Activated CD8-positive, alpha-beta T cell treated with anti-CD3 and anti-CD28 coated beads for 36 hours (primary cell): ENCODE data around the gene OR2M2. TPM values are rescaled to one million over a fixed set of nuclear protein-coding genes. Genes with fewer than 3 reads are reported as not detected.

Source experiments
- ATAC-seq: fragments of 200-7000 bp; cut with Tn5 transposase; one replicate; pipeline ENCODE4 v1.10.0; 2021; ENCODE audit warnings: mild to moderate bottlenecking, moderate library complexity
- CTCF ChIA-PET: fragments of 350-600 bp; sonication (Branson Sonifier 250); formaldehyde crosslinking; loops from one replicate; lab custom pipeline; 2021; ENCODE audit warnings: antibody characterized with exemption; lab: Charles Lee
- POLR2A ChIA-PET: fragments of 350-600 bp; sonication (Branson Sonifier 250); formaldehyde crosslinking; loops from one replicate; lab custom pipeline; 2021; ENCODE audit warnings: antibody characterized with exemption; lab: Charles Lee
- DNase-seq: peaks from one replicate; pipeline ENCODE4 v3.0.0-alpha.2; 2020
- H3K27ac Mint-ChIP-seq: one replicate; pipeline ENCODE4 v1.8.0; 2021; ENCODE audit warnings: mild to moderate bottlenecking, mixed read lengths
- H3K27me3 Mint-ChIP-seq: one replicate; pipeline ENCODE4 v1.8.0; 2021; ENCODE audit warnings: mixed read lengths
- H3K36me3 Mint-ChIP-seq: one replicate; pipeline ENCODE4 v1.8.0; 2021; ENCODE audit warnings: low read depth, mixed read lengths
- H3K4me1 Mint-ChIP-seq: one replicate; pipeline ENCODE4 v1.8.0; 2021; ENCODE audit warnings: low read depth, mixed read lengths
- H3K4me3 Mint-ChIP-seq: one replicate; pipeline ENCODE4 v1.8.0; 2021; ENCODE audit warnings: mild to moderate bottlenecking, moderate library complexity, mixed read lengths
- H3K9me3 Mint-ChIP-seq: one replicate; pipeline ENCODE4 v1.8.0; 2021; ENCODE audit warnings: mixed read lengths
- CTCF ChIP-seq: fragments of 200-600 bp; IDR thresholded peaks from one replicate; pipeline ENCODE4 v1.8.0; 2022; ENCODE audit warnings: antibody characterized with exemption, mild to moderate bottlenecking
- intact Hi-C: fragments of 100-400 bp; cut with micrococcal nuclease; formaldehyde crosslinking; loops from one replicate; pipeline ENCODE4 v1.10.0; 2022
- total RNA-seq, 2 experiments: library from RNA; stranded (reverse); gene quantifications; one replicate each; pipeline ENCODE4 v1.2.3, GENCODE V29; 2021

OR2M2 gene, protein sequence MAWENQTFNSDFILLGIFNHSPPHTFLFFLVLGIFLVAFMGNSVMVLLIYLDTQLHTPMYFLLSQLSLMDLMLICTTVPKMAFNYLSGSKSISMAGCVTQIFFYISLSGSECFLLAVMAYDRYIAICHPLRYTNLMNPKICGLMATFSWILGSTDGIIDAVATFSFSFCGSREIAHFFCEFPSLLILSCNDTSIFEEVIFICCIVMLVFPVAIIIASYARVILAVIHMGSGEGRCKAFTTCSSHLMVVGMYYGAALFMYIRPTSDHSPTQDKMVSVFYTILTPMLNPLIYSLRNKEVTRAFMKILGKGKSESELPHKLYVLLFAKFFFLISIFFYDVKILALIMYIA
- not detected for total RNA-seq

GRCh38 chr1:248174521-248174920 is at the start of gene OR2M2:
OR2M2 (plus strand) TSS chr1:248174821; CDS start chr1:248179986, 5,165 bp downstream.
- Mint-ChIP-seq H3K27ac (no peak within 1 kb of the TSS), H3K9me3 (peaks cover 2% of the 10 kb centered on the region), H3K27me3 (no peaks in the 10 kb centered on the region), H3K4me1 (no peaks in the 10 kb centered on the region), H3K36me3 (no peaks in the 10 kb centered on the region), H3K4me3 (no peak within 1 kb of the TSS)
- CTCF ChIA-PET: no interaction called here
- ATAC-seq: no peak
- no peak for TF ChIP-seq CTCF
- POLR2A ChIA-PET: no interaction called here
- intact Hi-C loops: no loop called here
- no peak for DNase-seq

DNA sequence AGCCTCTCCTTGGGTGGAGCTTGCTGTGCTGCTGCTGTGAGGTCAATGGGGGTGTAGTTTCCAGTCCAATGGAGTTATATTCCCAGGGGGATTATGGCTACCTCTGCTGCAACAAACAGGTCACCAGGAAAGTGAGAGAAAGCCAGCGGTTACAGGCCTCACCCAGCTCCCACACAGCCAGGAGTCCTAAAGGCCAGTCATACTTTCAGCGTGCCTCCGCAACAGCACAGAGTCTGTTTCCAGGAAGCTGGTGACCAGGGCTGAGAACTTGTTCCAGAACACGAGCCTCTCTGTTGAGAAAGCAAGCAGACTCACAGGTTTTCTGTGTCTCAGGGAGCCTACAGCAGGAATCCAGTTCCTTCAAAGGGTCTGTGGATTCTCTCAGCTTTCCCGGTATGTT is 47.0 kb upstream of the OR2M2 start:
- ATAC-seq (no peak), DNase-seq (no peak)
- ChIA-PET CTCF (no interaction called here), POLR2A (no interaction called here)
- Mint-ChIP-seq H3K4me1 (no peaks in the 10 kb centered on the region), H3K27me3 (no peaks in the 10 kb centered on the region), H3K9me3 (peaks cover 16% of the 10 kb centered on the region), H3K36me3 (no peaks in the 10 kb centered on the region), H3K27ac (no peak overlapping the region), H3K4me3 (no peak overlapping the region)
- intact Hi-C loops: no loop called here
- TF ChIP-seq CTCF: no peak

DNA sequence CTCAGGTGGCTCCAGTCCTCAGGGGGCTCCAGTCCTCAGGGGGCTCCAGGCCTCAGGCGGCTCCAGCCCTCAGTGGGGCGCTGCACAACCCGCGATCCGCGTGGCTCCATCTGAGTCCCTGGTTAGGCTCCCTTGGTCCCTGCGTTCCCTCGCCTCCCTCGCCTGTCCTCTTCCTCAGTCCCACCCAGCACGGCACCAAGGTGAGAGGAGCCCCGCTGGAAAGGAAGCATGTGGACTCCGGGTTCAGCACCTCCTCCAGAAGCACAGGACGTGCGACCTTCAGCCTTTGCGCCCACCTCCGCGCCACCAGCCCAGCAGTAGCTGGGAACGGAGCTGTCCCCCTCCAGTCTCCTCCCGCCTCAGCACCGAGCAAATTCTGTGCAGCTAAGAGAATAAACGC is 37.8 kb upstream of the OR2M2 start:
- DNase-seq (no peak), ATAC-seq (no peak)
- Mint-ChIP-seq H3K4me3 (no peak overlapping the region), H3K4me1 (no peaks in the 10 kb centered on the region), H3K27ac (no peak overlapping the region), H3K9me3 (peaks cover 7% of the 10 kb centered on the region), H3K27me3 (no peaks in the 10 kb centered on the region), H3K36me3 (no peaks in the 10 kb centered on the region)
- ChIA-PET CTCF (no interaction called here), POLR2A (no interaction called here)
- no peak for TF ChIP-seq CTCF
- intact Hi-C loops: no loop called here

DNA sequence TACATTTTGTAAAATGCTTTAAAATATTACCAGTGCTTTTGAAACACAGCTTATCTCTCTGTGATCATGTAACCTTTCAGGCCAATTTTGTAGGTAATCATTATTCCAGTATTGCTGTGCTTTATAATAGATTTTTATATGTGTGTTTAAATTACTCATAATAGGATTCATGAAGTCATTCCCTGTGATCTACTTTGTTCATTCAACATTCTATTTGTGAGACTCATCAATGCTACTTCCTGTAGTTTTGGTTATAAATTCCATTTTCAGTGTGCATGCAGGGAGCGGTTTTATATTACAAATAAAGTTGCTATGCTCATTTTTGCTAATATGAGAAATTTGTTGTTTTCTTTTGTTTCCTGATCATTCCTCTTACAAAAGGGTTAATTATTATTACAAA is 33.8 kb upstream of the OR2M2 start:
- no peaks in the 10 kb centered on the region for H3K36me3 Mint-ChIP-seq
- no peaks in the 10 kb centered on the region for H3K4me1 Mint-ChIP-seq
- intact Hi-C loops: no loop called here
- DNase-seq: no peak
- no peak for TF ChIP-seq CTCF
- ATAC-seq: no peak
- no peak overlapping the region for H3K27ac Mint-ChIP-seq
- no peak overlapping the region for H3K4me3 Mint-ChIP-seq
- no peaks in the 10 kb centered on the region for H3K27me3 Mint-ChIP-seq
- ChIA-PET CTCF (no interaction called here), POLR2A (no interaction called here)
- no peaks in the 10 kb centered on the region for H3K9me3 Mint-ChIP-seq

- Mint-ChIP-seq H3K36me3 (no peaks in the 10 kb centered on the region), H3K27ac (no peak overlapping the region), H3K4me3 (no peak overlapping the region), H3K4me1 (no peaks in the 10 kb centered on the region), H3K9me3 (peaks cover 8% of the 10 kb centered on the region), H3K27me3 (no peaks in the 10 kb centered on the region)
- intact Hi-C loops: no loop called here
- no peak for TF ChIP-seq CTCF
- DNase-seq (no peak), ATAC-seq (no peak)
- ChIA-PET POLR2A (no interaction called here), CTCF (no interaction called here)
Observed at GRCh38 chr1:248143311-248143710, 31.3 kb upstream of the OR2M2 start.
